OCI-LY1 (cell line): ENCODE measurements around the gene TOR1A.

Experiments
- H2AFZ ChIP-seq: fragments of 200-600 bp; sonication (generic), shearing (Covaris generic); 2 replicates; pipeline ENCODE4 v1.6.0; 2014; ENCODE audit warnings: antibody characterized with exemption, mild to moderate bottlenecking, low read length
- H3F3A ChIP-seq: fragments of 200-600 bp; sonication (generic), shearing (Covaris generic); 2 replicates; pipeline ENCODE4 v1.6.0; 2014; ENCODE audit warnings: mild to moderate bottlenecking, antibody characterized with exemption, low read length, moderate library complexity; ENCODE audit not compliant: insufficient read depth
- H3K27ac ChIP-seq: fragments of 200-600 bp; sonication (generic); 2 replicates; pipeline ENCODE4 v1.5.1; 2014; ENCODE audit warnings: low read length, mixed run types, mild to moderate bottlenecking, low read depth; ENCODE audit not compliant: poor library complexity, severe bottlenecking
- H3K27me3 ChIP-seq: fragments of 200-600 bp; sonication (generic); 2 replicates; pipeline ENCODE4 v1.6.0; 2014; ENCODE audit warnings: antibody characterized with exemption, mild to moderate bottlenecking, low read length, moderate library complexity; ENCODE audit not compliant: insufficient read depth
- H3K36me3 ChIP-seq: fragments of 200-600 bp; sonication (generic); 2 replicates; pipeline ENCODE4 v1.6.1; 2014; ENCODE audit warnings: mild to moderate bottlenecking, antibody characterized with exemption, low read length, moderate library complexity, mixed read lengths; ENCODE audit not compliant: insufficient read depth
- H3K4me1 ChIP-seq: fragments of 200-600 bp; sonication (generic); 2 replicates; pipeline ENCODE4 v1.5.1; 2014; ENCODE audit warnings: mild to moderate bottlenecking, low read length, moderate library complexity; ENCODE audit not compliant: insufficient read depth, severe bottlenecking
- H3K4me2 ChIP-seq: fragments of 200-600 bp; sonication (generic), shearing (Covaris generic); 2 replicates; pipeline ENCODE4 v1.6.1; 2014; ENCODE audit warnings: low read length
- H3K4me3 ChIP-seq: fragments of 200-600 bp; sonication (generic); 2 replicates; pipeline ENCODE4 v1.5.1; 2014; ENCODE audit warnings: low read length, low read depth, mild to moderate bottlenecking, mixed read lengths; ENCODE audit not compliant: poor library complexity, severe bottlenecking
- H3K79me2 ChIP-seq: fragments of 200-600 bp; shearing (Covaris generic); 2 replicates; pipeline ENCODE4 v1.6.1; 2016; ENCODE audit warnings: mixed run types, low read length, mixed read lengths; ENCODE audit not compliant: insufficient read depth
- H3K9ac ChIP-seq: fragments of 200-600 bp; sonication (generic), shearing (Covaris generic); 2 replicates; pipeline ENCODE4 v1.6.1; 2014; ENCODE audit warnings: mild to moderate bottlenecking, low read length, mixed read lengths
- H3K9me2 ChIP-seq: fragments of 200-600 bp; sonication (generic), shearing (Covaris generic); 2 replicates; pipeline ENCODE4 v1.6.1; 2014; ENCODE audit warnings: low read depth, mild to moderate bottlenecking, low read length, mixed read lengths
- H3K9me3 ChIP-seq: fragments of 200-600 bp; shearing (Covaris generic); 2 replicates; pipeline ENCODE4 v1.6.1; 2014; ENCODE audit warnings: low read length, mixed read lengths
- H4K20me1 ChIP-seq: fragments of 200-600 bp; sonication (generic), shearing (Covaris generic); 2 replicates; pipeline ENCODE4 v1.6.0; 2016; ENCODE audit warnings: mild to moderate bottlenecking, low read length; ENCODE audit not compliant: insufficient read depth
- EZH2 ChIP-seq: fragments of 200-600 bp; sonication (generic), shearing (Covaris generic); IDR thresholded peaks from 2 replicates; pipeline ENCODE4 v1.8.0; 2017; ENCODE audit warnings: borderline replicate concordance, mixed run types, mild to moderate bottlenecking, antibody characterized with exemption, low read length, moderate library complexity, mixed read lengths
- TF ChIP-seq, protein P1 (sequence below): fragments of 200-600 bp; sonication (generic), shearing (Covaris generic); IDR thresholded peaks from 2 replicates; pipeline ENCODE4 v1.5.1; 2017; ENCODE audit warnings: mild to moderate bottlenecking, antibody characterized with exemption, low read length, moderate library complexity, mixed read lengths

The TOR1A gene

DNA sequence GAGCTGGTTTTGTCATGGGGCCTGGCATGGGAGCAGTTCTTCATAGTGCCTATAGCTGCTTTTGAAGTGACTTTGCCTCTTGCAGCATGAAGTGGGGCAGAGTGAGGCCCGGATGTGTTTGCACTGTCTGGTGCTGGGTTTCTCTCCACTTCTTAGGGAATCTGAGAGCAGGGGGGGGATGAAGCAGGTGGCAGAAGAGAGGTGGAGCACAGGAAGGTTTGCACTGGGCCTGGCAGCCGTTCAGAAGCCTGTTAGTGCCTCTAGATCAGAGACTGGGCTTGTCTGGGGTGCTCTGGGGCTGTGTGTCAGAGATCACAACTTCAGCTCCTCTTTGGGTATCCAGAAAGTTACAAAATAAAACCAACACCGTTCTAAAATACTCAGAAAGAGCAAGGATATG lies 29.7 kb upstream of the TOR1A start:
- Histone ChIP-seq H3K36me3 (peaks cover 21% of the 10 kb centered on the region; the same call in 1 of the 2 replicates), H3K79me2 (no peaks in the 10 kb centered on the region), H3K9ac (no peak overlapping the region), H3K4me3 (no peak overlapping the region), H3K4me1 (peaks cover 7% of the 10 kb centered on the region), H4K20me1 (no peaks in the 10 kb centered on the region), H3K9me3 (no peaks in the 10 kb centered on the region), H3K9me2 (no peaks in the 10 kb centered on the region), H3K4me2 (no peak overlapping the region), H3F3A (no peaks in the 10 kb centered on the region), H3K27me3 (no peaks in the 10 kb centered on the region), H2AFZ (no peak overlapping the region), H3K27ac (no peak overlapping the region)
- no peak for TF ChIP-seq EZH2
- TF ChIP-seq, protein P1, sequence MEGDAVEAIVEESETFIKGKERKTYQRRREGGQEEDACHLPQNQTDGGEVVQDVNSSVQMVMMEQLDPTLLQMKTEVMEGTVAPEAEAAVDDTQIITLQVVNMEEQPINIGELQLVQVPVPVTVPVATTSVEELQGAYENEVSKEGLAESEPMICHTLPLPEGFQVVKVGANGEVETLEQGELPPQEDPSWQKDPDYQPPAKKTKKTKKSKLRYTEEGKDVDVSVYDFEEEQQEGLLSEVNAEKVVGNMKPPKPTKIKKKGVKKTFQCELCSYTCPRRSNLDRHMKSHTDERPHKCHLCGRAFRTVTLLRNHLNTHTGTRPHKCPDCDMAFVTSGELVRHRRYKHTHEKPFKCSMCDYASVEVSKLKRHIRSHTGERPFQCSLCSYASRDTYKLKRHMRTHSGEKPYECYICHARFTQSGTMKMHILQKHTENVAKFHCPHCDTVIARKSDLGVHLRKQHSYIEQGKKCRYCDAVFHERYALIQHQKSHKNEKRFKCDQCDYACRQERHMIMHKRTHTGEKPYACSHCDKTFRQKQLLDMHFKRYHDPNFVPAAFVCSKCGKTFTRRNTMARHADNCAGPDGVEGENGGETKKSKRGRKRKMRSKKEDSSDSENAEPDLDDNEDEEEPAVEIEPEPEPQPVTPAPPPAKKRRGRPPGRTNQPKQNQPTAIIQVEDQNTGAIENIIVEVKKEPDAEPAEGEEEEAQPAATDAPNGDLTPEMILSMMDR, result no peak

DNA sequence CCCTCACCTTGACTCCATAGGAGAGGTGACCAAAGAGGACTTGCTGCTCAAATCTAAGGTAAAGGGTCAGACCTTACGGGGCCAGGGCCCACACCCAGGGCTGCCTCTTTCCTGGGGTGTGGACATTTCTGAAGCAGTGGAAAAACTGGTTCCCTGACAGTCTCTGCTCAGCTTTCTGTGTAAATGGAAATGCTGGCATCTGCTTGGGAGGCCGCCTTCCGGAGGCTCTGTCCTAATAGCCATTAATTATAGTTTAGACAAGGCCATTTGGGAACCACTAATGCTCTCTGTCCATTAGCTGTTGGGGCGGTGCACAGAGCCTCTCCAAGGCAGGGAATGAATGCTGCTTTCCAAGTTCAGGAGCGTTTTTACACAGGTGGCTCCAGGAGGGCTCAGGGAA lies 28.6 kb upstream of the TOR1A start:
- Histone ChIP-seq H4K20me1 (no peaks in the 10 kb centered on the region), H3K79me2 (no peaks in the 10 kb centered on the region), H3K4me2 (no peak overlapping the region), H3K4me1 (peaks cover 7% of the 10 kb centered on the region), H3K4me3 (no peak overlapping the region), H3K9me2 (no peaks in the 10 kb centered on the region), H3K9me3 (no peaks in the 10 kb centered on the region), H3K9ac (no peak overlapping the region), H3K36me3 (peaks cover 21% of the 10 kb centered on the region; the same call in 1 of the 2 replicates), H3K27ac (no peak overlapping the region), H3F3A (no peaks in the 10 kb centered on the region), H2AFZ (no peak overlapping the region), H3K27me3 (no peaks in the 10 kb centered on the region)
- TF ChIP-seq EZH2, result no peak
- TF ChIP-seq, protein P1, result no peak

DNA sequence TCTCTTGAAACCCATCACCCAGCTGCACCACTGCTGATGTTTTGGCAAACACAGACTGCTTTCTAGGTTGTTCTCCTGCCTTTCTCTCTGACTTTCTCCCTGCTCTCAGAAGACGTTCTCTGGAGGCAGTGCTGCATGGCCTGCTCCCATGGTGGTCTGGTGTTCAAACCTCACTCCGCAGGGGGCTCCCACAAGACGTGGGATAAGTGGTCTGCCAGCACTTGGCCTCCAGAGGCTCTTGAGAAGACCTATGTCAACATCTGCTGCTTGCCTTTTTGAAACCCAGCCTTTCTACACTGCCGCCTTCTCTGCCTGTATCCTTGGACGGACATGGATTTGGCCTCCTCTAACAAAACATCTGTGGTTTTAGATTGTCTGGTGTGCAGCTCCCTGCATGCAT lies 27.9 kb upstream of the TOR1A start:
- Histone ChIP-seq H3K79me2 (no peaks in the 10 kb centered on the region), H3F3A (no peaks in the 10 kb centered on the region), H3K9me3 (no peaks in the 10 kb centered on the region), H3K4me2 (no peak overlapping the region), H3K4me3 (no peak overlapping the region), H4K20me1 (no peaks in the 10 kb centered on the region), H2AFZ (no peak overlapping the region), H3K36me3 (peaks cover 21% of the 10 kb centered on the region; the same call in 1 of the 2 replicates), H3K27ac (no peak overlapping the region), H3K9me2 (no peaks in the 10 kb centered on the region), H3K9ac (no peak overlapping the region), H3K4me1 (peaks cover 7% of the 10 kb centered on the region), H3K27me3 (no peaks in the 10 kb centered on the region)
- TF ChIP-seq, protein P1, result no peak
- TF ChIP-seq EZH2, result no peak
